ENCODE measurements around the gene ITGA4. TPM values are rescaled to one million over a fixed set of nuclear protein-coding genes. Genes with fewer than 3 reads are reported as not detected.

The ITGA4 gene
- total RNA-seq, 1 donor from 2014 or later = 9.5 TPM

GRCh38 chr2:181554061-181554830 lies 97.1 kb downstream of the ITGA4 start:
- Mint-ChIP-seq H3K4me1 (ENCODE audit: unreplicated experiment) (peaks cover 8% of the 10 kb centered on the region), H3K27ac (no peak overlapping the region), H3K36me3 (no peaks in the 10 kb centered on the region), H3K9me3 (no peaks in the 10 kb centered on the region), H3K27me3 (no peaks in the 10 kb centered on the region), H3K4me3 (no peak overlapping the region)
- no peak for DNase-seq (ENCODE audit: extremely low spot score, unreplicated experiment)
- no peak for TF ChIP-seq CTCF (conservative IDR thresholded peaks at IDR 0.05)

- no peaks in the 10 kb centered on the region for H3K9me3 Mint-ChIP-seq
- no peak overlapping the region for H3K4me3 Mint-ChIP-seq
- H3K36me3 Mint-ChIP-seq = no peaks in the 10 kb centered on the region
- no peak for DNase-seq (ENCODE audit: extremely low spot score, unreplicated experiment)
- peaks cover 8% of the 10 kb centered on the region for H3K4me1 Mint-ChIP-seq (ENCODE audit: unreplicated experiment)
- no peak for TF ChIP-seq CTCF (conservative IDR thresholded peaks at IDR 0.05)
- no peak overlapping the region for H3K27ac Mint-ChIP-seq
- H3K27me3 Mint-ChIP-seq = no peaks in the 10 kb centered on the region
Observed at GRCh38 chr2:181558371-181558770, 101.2 kb downstream of the ITGA4 start.

- no peak for TF ChIP-seq CTCF (conservative IDR thresholded peaks at IDR 0.05)
- DNase-seq (ENCODE audit: extremely low spot score, unreplicated experiment) = no peak
- Mint-ChIP-seq H3K9me3 (no peaks in the 10 kb centered on the region), H3K36me3 (no peaks in the 10 kb centered on the region), H3K27me3 (no peaks in the 10 kb centered on the region), H3K27ac (no peak overlapping the region), H3K4me3 (no peak overlapping the region), H3K4me1 (ENCODE audit: unreplicated experiment) (no peaks in the 10 kb centered on the region)
Observed at GRCh38 chr2:181563101-181563692, 106.0 kb downstream of the ITGA4 start.

- no peak for TF ChIP-seq CTCF (conservative IDR thresholded peaks at IDR 0.05)
- Mint-ChIP-seq H3K4me1 (ENCODE audit: unreplicated experiment) (no peaks in the 10 kb centered on the region), H3K36me3 (no peaks in the 10 kb centered on the region), H3K27ac (no peak overlapping the region), H3K27me3 (no peaks in the 10 kb centered on the region), H3K4me3 (no peak overlapping the region), H3K9me3 (no peaks in the 10 kb centered on the region)
- no peak for DNase-seq (ENCODE audit: extremely low spot score, unreplicated experiment)
Observed at GRCh38 chr2:181566334-181567032, 109.3 kb downstream of the ITGA4 start.

- no peak for TF ChIP-seq CTCF (conservative IDR thresholded peaks at IDR 0.05)
- no peak overlapping the region for H3K27ac Mint-ChIP-seq
- no peak for DNase-seq (ENCODE audit: extremely low spot score, unreplicated experiment)
- no peaks in the 10 kb centered on the region for H3K36me3 Mint-ChIP-seq
- peaks cover 6% of the 10 kb centered on the region for H3K4me1 Mint-ChIP-seq (ENCODE audit: unreplicated experiment)
- H3K9me3 Mint-ChIP-seq = no peaks in the 10 kb centered on the region
- no peak overlapping the region for H3K4me3 Mint-ChIP-seq
- H3K27me3 Mint-ChIP-seq = no peaks in the 10 kb centered on the region
Observed at GRCh38 chr2:181570059-181570458, 112.9 kb downstream of the ITGA4 start.
